ENCODE results near the gene ZNF766. TPM values are rescaled to one million over a fixed set of nuclear protein-coding genes. Genes with fewer than 3 reads are reported as not detected.

The ZNF766 gene
- total RNA-seq, 5 donors from 2014 or later (not counting 1 experiment from before 2014, with no cell fraction given) = 40.3 to 46.6 (median 42.0) TPM

DNA sequence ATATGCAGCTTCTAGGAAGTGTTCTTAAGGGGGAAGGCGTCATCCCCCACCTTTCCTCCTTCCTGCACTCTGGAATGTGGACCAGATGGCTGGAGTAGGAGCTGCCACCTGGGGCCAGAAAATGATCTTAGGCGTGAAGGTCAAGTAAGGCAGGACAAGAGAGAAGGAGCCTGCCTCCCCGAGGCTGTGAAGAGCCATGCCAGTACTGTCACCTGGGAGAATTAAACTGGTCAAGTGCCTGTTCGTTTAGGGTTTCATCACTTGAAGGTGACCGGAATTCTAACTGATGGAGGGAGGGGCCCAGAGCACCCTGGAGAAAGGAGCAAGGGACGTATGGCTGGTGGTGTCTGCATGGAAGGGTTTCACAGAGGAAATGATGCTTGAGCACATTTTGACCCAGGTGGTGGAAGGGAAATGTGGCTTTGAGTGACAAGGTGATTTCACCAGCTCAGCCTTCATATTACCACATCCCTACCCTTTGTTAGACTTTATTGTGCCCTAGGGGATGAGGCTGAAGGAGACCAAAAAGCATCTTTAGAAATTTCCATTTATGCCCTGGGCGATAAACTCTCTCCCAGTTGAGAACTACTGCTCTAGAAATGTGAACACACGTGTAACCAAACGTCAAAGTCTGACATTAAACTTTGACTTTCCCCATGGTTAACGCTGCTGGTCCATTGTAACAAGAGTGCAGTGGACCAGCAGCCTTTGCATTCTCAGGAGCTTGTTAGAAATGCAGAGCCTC lies 42.0 kb upstream of the ZNF766 start:
- H3K27ac Mint-ChIP-seq = no peak overlapping the region
- H3K4me1 ChIP-seq (ENCODE audit: control insufficient read depth in 1 of 2, extremely low read depth in 1 of 2, insufficient read depth in 2 of 2, low read length in 2 of 2) = no peaks in the 10 kb centered on the region
- no peak overlapping the region for H3K4me3 ChIP-seq (ENCODE audit: control insufficient read depth in 1 of 2, extremely low read depth in 1 of 2, low read length in 1 of 2)
- H3K4me1 Mint-ChIP-seq = no peaks in the 10 kb centered on the region
- no peak for ATAC-seq (replicated peaks in 1 of 4)
- no peak overlapping the region for H3K4me3 Mint-ChIP-seq
- no peaks in the 10 kb centered on the region for H3K9me3 Mint-ChIP-seq
- ChIA-PET POLR2A (no interaction called here), CTCF (interaction anchor here in 1 of 2 donors (1.3 kb wide), 1 partner anchor 10 kb away, joined by 4 read pairs; no protein-coding TSS in a partner anchor)
- WGBS (ENCODE audit: insufficient coverage) = 92% methylated on average over 7 of the region's 10 CpGs
- H3K36me3 ChIP-seq (ENCODE audit: control insufficient read depth in 2 of 2, extremely low read depth in 1 of 2, insufficient read depth in 1 of 2, low read length in 1 of 2) = peaks cover 14 to 50% of the 10 kb centered on the region in 2 donors
- no peak overlapping the region for H3K27ac ChIP-seq (ENCODE audit: low read length)
- no peaks in the 10 kb centered on the region for H3K27me3 Mint-ChIP-seq
- H3K9me3 ChIP-seq = no peaks in the 10 kb centered on the region
- no peaks in the 10 kb centered on the region for H3K27me3 ChIP-seq (replicated peaks in 1 of 2; ENCODE audit: control insufficient read depth in 2 of 2, extremely low read depth in 1 of 2, insufficient read depth in 2 of 2, low read length in 1 of 2)
- H3K36me3 Mint-ChIP-seq = peaks cover 48% of the 10 kb centered on the region
- DNase-seq = no peak

GRCh38 chr19:52227980-52228379 lies 41.4 kb upstream of the ZNF766 start:
- ChIA-PET CTCF (no interaction called here), POLR2A (no interaction called here)
- 95% methylated on average over 5 of the region's 5 CpGs for WGBS (ENCODE audit: insufficient coverage)
- H3K4me1 Mint-ChIP-seq = no peaks in the 10 kb centered on the region
- Histone ChIP-seq H3K27ac (ENCODE audit: low read length) (no peak overlapping the region), H3K27me3 (replicated peaks in 1 of 2; ENCODE audit: control insufficient read depth in 2 of 2, extremely low read depth in 1 of 2, insufficient read depth in 2 of 2, low read length in 1 of 2) (no peaks in the 10 kb centered on the region), H3K4me3 (ENCODE audit: control insufficient read depth in 1 of 2, extremely low read depth in 1 of 2, low read length in 1 of 2) (no peak overlapping the region), H3K4me1 (ENCODE audit: control insufficient read depth in 1 of 2, extremely low read depth in 1 of 2, insufficient read depth in 2 of 2, low read length in 2 of 2) (no peaks in the 10 kb centered on the region), H3K9me3 (no peaks in the 10 kb centered on the region), H3K36me3 (ENCODE audit: control insufficient read depth in 2 of 2, extremely low read depth in 1 of 2, insufficient read depth in 1 of 2, low read length in 1 of 2) (peaks cover 14 to 45% of the 10 kb centered on the region in 2 donors)
- H3K9me3 Mint-ChIP-seq = no peaks in the 10 kb centered on the region
- ATAC-seq (replicated peaks in 1 of 4) (no peak), DNase-seq (no peak)
- no peak overlapping the region for H3K27ac Mint-ChIP-seq
- H3K27me3 Mint-ChIP-seq = no peaks in the 10 kb centered on the region
- peaks cover 42% of the 10 kb centered on the region for H3K36me3 Mint-ChIP-seq
- H3K4me3 Mint-ChIP-seq = no peak overlapping the region

DNA sequence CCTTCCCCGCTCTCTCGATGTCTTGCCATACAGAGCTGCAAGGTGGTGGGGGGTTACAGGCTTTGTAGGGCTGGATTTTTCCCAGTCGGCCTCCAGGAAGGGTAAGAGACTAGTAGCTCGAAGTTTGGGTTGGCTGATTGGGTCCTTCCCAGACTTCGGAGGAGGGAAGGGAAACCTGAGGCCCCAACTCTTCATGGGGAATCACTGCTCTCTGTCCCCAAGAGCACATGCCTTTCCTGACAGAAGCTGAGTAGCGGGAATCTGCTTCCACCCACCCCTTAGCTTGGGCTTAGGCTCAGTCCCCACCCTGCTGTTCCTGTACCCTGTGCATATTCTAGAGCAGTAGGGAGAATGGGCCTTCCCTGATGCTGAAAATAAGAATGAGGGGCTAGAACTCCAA lies 39.9 kb upstream of the ZNF766 start:
- H3K9me3 ChIP-seq = no peaks in the 10 kb centered on the region
- no peaks in the 10 kb centered on the region for H3K27me3 ChIP-seq (replicated peaks in 1 of 2; ENCODE audit: control insufficient read depth in 2 of 2, extremely low read depth in 1 of 2, insufficient read depth in 2 of 2, low read length in 1 of 2)
- Mint-ChIP-seq H3K4me1 (no peaks in the 10 kb centered on the region), H3K4me3 (no peak overlapping the region), H3K36me3 (peaks cover 26% of the 10 kb centered on the region), H3K27me3 (no peaks in the 10 kb centered on the region), H3K9me3 (no peaks in the 10 kb centered on the region), H3K27ac (no peak overlapping the region)
- ChIA-PET CTCF (no interaction called here), POLR2A (no interaction called here)
- no peak for ATAC-seq (replicated peaks in 1 of 4)
- no peaks in the 10 kb centered on the region for H3K4me1 ChIP-seq (ENCODE audit: control insufficient read depth in 1 of 2, extremely low read depth in 1 of 2, insufficient read depth in 2 of 2, low read length in 2 of 2)
- WGBS (ENCODE audit: insufficient coverage) = 95% methylated on average over 4 of the region's 6 CpGs
- no peak overlapping the region for H3K27ac ChIP-seq (ENCODE audit: low read length)
- no peak overlapping the region for H3K4me3 ChIP-seq (ENCODE audit: control insufficient read depth in 1 of 2, extremely low read depth in 1 of 2, low read length in 1 of 2)
- peaks cover 11 to 29% of the 10 kb centered on the region in 2 donors for H3K36me3 ChIP-seq (ENCODE audit: control insufficient read depth in 2 of 2, extremely low read depth in 1 of 2, insufficient read depth in 1 of 2, low read length in 1 of 2)
- DNase-seq = no peak

DNA sequence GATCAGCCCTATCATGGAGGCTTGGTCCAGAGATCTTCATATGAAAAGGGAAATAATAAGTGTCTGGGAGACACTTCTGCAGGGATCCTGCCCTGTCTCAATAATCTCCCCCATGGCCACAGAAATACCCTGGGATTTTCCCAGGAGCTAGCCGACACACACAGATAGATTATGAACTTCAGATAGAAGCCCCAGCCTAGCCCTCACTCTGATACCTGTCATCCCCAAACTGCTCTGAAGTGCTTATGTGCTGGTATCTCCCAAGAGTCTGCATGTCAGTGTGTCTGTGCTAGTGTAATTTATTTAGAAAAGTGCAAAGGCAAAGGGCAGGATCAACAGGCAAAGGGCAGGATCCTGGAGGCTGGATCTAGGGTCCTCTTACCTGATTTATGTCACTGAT lies 38.7 kb upstream of the ZNF766 start:
- no CpG with 5 or more reads among the region's 1 CpG for WGBS (ENCODE audit: insufficient coverage)
- ChIA-PET POLR2A (no interaction called here), CTCF (no interaction called here)
- Histone ChIP-seq H3K27me3 (replicated peaks in 1 of 2; ENCODE audit: control insufficient read depth in 2 of 2, extremely low read depth in 1 of 2, insufficient read depth in 2 of 2, low read length in 1 of 2) (no peaks in the 10 kb centered on the region), H3K4me1 (ENCODE audit: control insufficient read depth in 1 of 2, extremely low read depth in 1 of 2, insufficient read depth in 2 of 2, low read length in 2 of 2) (no peaks in the 10 kb centered on the region), H3K36me3 (ENCODE audit: control insufficient read depth in 2 of 2, extremely low read depth in 1 of 2, insufficient read depth in 1 of 2, low read length in 1 of 2) (peaks cover 8 to 22% of the 10 kb centered on the region in 2 donors), H3K9me3 (no peaks in the 10 kb centered on the region), H3K4me3 (ENCODE audit: control insufficient read depth in 1 of 2, extremely low read depth in 1 of 2, low read length in 1 of 2) (no peak overlapping the region), H3K27ac (ENCODE audit: low read length) (no peak overlapping the region)
- H3K4me3 Mint-ChIP-seq = no peak overlapping the region
- H3K9me3 Mint-ChIP-seq = no peaks in the 10 kb centered on the region
- no peaks in the 10 kb centered on the region for H3K4me1 Mint-ChIP-seq
- H3K27me3 Mint-ChIP-seq = no peaks in the 10 kb centered on the region
- ATAC-seq (replicated peaks in 1 of 4) = peak in 1 of 4 experiments; percentile 5
- no peak for DNase-seq
- peaks cover 20% of the 10 kb centered on the region for H3K36me3 Mint-ChIP-seq
- peak overlapping the region; percentile 24 to 48 for H3K27ac Mint-ChIP-seq

- no peaks in the 10 kb centered on the region for H3K27me3 Mint-ChIP-seq
- no peak overlapping the region for H3K4me3 ChIP-seq (ENCODE audit: control insufficient read depth in 1 of 2, extremely low read depth in 1 of 2, low read length in 1 of 2)
- H3K27ac Mint-ChIP-seq = peak overlapping the region; percentile 24 to 48
- ChIA-PET CTCF (no interaction called here), POLR2A (no interaction called here)
- no peak for DNase-seq
- H3K36me3 Mint-ChIP-seq = peaks cover 14% of the 10 kb centered on the region
- H3K4me3 Mint-ChIP-seq = no peak overlapping the region
- no peaks in the 10 kb centered on the region for H3K4me1 ChIP-seq (ENCODE audit: control insufficient read depth in 1 of 2, extremely low read depth in 1 of 2, insufficient read depth in 2 of 2, low read length in 2 of 2)
- no peaks in the 10 kb centered on the region for H3K27me3 ChIP-seq (replicated peaks in 1 of 2; ENCODE audit: control insufficient read depth in 2 of 2, extremely low read depth in 1 of 2, insufficient read depth in 2 of 2, low read length in 1 of 2)
- H3K27ac ChIP-seq (ENCODE audit: low read length) = no peak overlapping the region
- 100% methylated on average over 2 of the region's 3 CpGs for WGBS (ENCODE audit: insufficient coverage)
- ATAC-seq (replicated peaks in 1 of 4) = peak in 1 of 4 experiments; percentile 8
- H3K36me3 ChIP-seq (ENCODE audit: control insufficient read depth in 2 of 2, extremely low read depth in 1 of 2, insufficient read depth in 1 of 2, low read length in 1 of 2) = peaks cover 3 to 15% of the 10 kb centered on the region in 2 donors
- H3K9me3 Mint-ChIP-seq = no peaks in the 10 kb centered on the region
- no peaks in the 10 kb centered on the region for H3K9me3 ChIP-seq
- no peaks in the 10 kb centered on the region for H3K4me1 Mint-ChIP-seq
Measured at GRCh38 chr19:52231154-52231910, 38.1 kb upstream of the ZNF766 start.

DNA sequence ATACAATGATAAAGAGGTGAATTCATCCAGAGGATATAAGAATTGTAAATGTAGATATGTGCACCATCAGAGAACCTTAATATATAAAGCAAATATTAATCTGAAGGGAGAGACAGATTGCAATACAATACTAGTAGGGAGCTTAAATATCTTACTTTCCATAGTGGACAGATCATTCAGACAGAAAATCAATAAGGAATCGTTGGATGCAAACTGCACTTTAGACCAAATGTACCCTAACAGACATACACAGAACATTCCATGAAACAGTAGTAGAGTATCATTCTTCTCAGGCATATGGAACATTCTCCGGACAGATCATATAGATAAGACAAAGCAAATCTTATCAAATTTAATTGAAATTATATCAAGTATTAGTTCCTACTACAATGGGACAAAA lies 35.0 kb upstream of the ZNF766 start:
- Histone ChIP-seq H3K36me3 (ENCODE audit: control insufficient read depth in 2 of 2, extremely low read depth in 1 of 2, insufficient read depth in 1 of 2, low read length in 1 of 2) (no peaks in the 10 kb centered on the region), H3K27ac (ENCODE audit: low read length) (no peak overlapping the region), H3K27me3 (replicated peaks in 1 of 2; ENCODE audit: control insufficient read depth in 2 of 2, extremely low read depth in 1 of 2, insufficient read depth in 2 of 2, low read length in 1 of 2) (no peaks in the 10 kb centered on the region), H3K4me1 (ENCODE audit: control insufficient read depth in 1 of 2, extremely low read depth in 1 of 2, insufficient read depth in 2 of 2, low read length in 2 of 2) (no peaks in the 10 kb centered on the region), H3K4me3 (ENCODE audit: control insufficient read depth in 1 of 2, extremely low read depth in 1 of 2, low read length in 1 of 2) (no peak overlapping the region), H3K9me3 (no peaks in the 10 kb centered on the region)
- no peaks in the 10 kb centered on the region for H3K27me3 Mint-ChIP-seq
- no peak overlapping the region for H3K27ac Mint-ChIP-seq
- POLR2A ChIA-PET = interaction anchor here in 1 of 2 donors (0.5 kb wide), 1 partner anchor 490 kb away, joined by 5 read pairs; no protein-coding TSS in a partner anchor
- DNase-seq (no peak), ATAC-seq (replicated peaks in 1 of 4) (no peak)
- H3K4me1 Mint-ChIP-seq = peaks cover 0 to 2% (median 0%) of the 10 kb centered on the region in 3 donors
- H3K9me3 Mint-ChIP-seq = no peaks in the 10 kb centered on the region
- no peak overlapping the region for H3K4me3 Mint-ChIP-seq
- CTCF ChIA-PET = no interaction called here
- H3K36me3 Mint-ChIP-seq = no peaks in the 10 kb centered on the region
- no CpG with 5 or more reads among the region's 2 CpGs for WGBS (ENCODE audit: insufficient coverage)
